Measurements from ENCODE around the gene HSPA12B. TPM values are rescaled to one million over a fixed set of nuclear protein-coding genes. Genes with fewer than 3 reads are reported as not detected.

Gene HSPA12B
- total and polyA plus RNA-seq, 2 donors (not counting 3 experiments of a cell fraction or from before 2014, with no cell fraction given) = 3.7 to 6.6 TPM

DNA sequence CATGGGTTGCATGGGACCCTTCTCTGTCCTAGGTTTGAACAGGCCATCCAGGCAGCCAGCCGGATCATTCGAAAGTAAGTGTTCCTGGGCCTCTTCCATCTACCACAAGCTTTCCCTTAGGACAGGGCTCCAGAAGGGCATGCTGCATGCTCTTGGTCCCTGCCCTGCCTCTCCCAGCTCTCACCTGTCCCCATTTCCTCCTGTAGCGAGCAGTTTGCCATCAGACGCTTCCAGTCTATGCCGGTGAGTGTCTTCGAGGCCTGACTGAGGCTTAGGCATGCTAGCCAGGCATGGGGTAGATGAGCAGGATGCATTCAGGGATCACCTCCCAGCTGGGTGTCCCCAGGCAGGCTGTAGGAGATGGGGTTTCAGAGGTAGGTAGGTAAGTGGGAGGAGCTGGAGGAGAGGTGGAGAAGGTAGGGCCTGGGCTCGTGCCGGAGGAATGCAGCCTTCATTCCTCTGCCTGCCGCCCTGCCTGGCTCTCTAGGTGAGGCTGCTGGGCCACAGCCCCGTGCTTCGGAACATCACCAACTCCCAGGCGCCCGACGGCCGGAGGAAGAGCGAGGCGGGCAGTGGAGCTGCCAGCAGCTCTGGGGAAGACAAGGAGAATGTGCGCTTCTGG lies 67.9 kb downstream of the HSPA12B start:
- FAIRE-seq = no peak
- no peak overlapping the region for H2AFZ ChIP-seq (ENCODE audit: low read depth, low read length)
- peaks cover 18% of the 10 kb centered on the region for H3K4me1 ChIP-seq (ENCODE audit: control insufficient read depth, extremely low read depth, insufficient read depth, low read length)
- TF ChIP-seq MYC (IDR thresholded peaks at IDR 0.05; ENCODE audit: low read depth, low read length) (no peak), CTCF (IDR thresholded peaks at IDR 0.05; ENCODE audit: extremely low read depth in 1 of 2, insufficient read depth in 1 of 2, low read depth in 1 of 2, low read length in 2 of 2) (no peak), POLR2A (IDR thresholded peaks at IDR 0.05; ENCODE audit: low read depth, low read length) (no peak), POLR2AphosphoS5 (IDR thresholded peaks at IDR 0.05; ENCODE audit: insufficient read depth, low read depth, low read length) (no peak), EZH2 (IDR thresholded peaks at IDR 0.05; ENCODE audit: borderline replicate concordance, low read depth, low read length, severe bottlenecking) (no peak), GATA2 (IDR thresholded peaks at IDR 0.05; ENCODE audit: insufficient read depth, insufficient read length, low read depth, low read length) (no peak)
- no TSS peak for BruUV-seq (replicated peaks)
- H3K79me2 ChIP-seq (ENCODE audit: control insufficient read depth, insufficient read depth, low read length) = peaks cover 25% of the 10 kb centered on the region
- H3K9ac ChIP-seq (replicated peaks; ENCODE audit: extremely low read depth, insufficient read depth, low read length) = no peak overlapping the region
- H3K9me3 ChIP-seq (replicated peaks; ENCODE audit: control insufficient read depth, insufficient read depth, low read length) = no peaks in the 10 kb centered on the region
- H4K20me1 ChIP-seq (replicated peaks; ENCODE audit: control insufficient read depth, extremely low read depth, insufficient read depth, low read length) = no peaks in the 10 kb centered on the region
- no peak overlapping the region for H3K4me2 ChIP-seq (ENCODE audit: insufficient read depth, low read length)
- intact Hi-C loops (cut with micrococcal nuclease) (no loop called here), dilution Hi-C loops (cut with MboI; ENCODE audit: extremely low pct_ligation_motif_present, low sequenced_read_pairs) (no loop called here)
- peaks cover 0 to 26% of the 10 kb centered on the region in 2 experiments for H3K36me3 ChIP-seq (ENCODE audit: control insufficient read depth in 2 of 2, extremely low read depth in 1 of 2, insufficient read depth in 2 of 2, low read length in 2 of 2)
- POLR2A ChIA-PET = no interaction called here
- H3K27me3 ChIP-seq (ENCODE audit: control insufficient read depth in 2 of 2, insufficient read depth in 2 of 2, low read length in 2 of 2) = no peaks in the 10 kb centered on the region
- CTCF ChIA-PET = interaction anchor here (0.8 to 1.9 kb wide), 4 partner anchors 16 to 20 kb away, joined by 3 to 6 read pairs (median 4); partner anchors contain the start of gene AP5S1
- H3K27ac ChIP-seq (ENCODE audit: insufficient read depth, low read depth, low read length) = no peak overlapping the region
- DNase-seq (ENCODE audit: low read depth, low spot score) = no peak
- H3K9me1 ChIP-seq (replicated peaks; ENCODE audit: control insufficient read depth, extremely low read depth, insufficient read depth, low read length) = no peaks in the 10 kb centered on the region
- no peak overlapping the region for H3K4me3 ChIP-seq (replicated peaks in 1 of 3; ENCODE audit: insufficient read depth in 1 of 3, low read depth in 1 of 3, low read length in 3 of 3)
